UCSD-AML1 (cell line): ENCODE results near the gene SLC1A4.
A peak's percentile ranks its signal among the peaks of the same experiment; 100 is the strongest.
"Not testable (repeated sequence)": the region's sequence is repeated elsewhere in the genome, so short reads cannot be mapped to it uniquely, and the experiment has no call there.

ENCODE experiments used
- DNase-seq: peaks from one replicate; lab custom pipeline; 2025; ENCODE audit not compliant: unreplicated experiment; lab: John Stamatoyannopoulos, UW

The SLC1A4 gene

GRCh38 chr2:64990876-64991275 is 1.7 kb downstream of the SLC1A4 start:
- DNase-seq = no peak

GRCh38 chr2:64992218-64992617 is 3.0 kb downstream of the SLC1A4 start:
- DNase-seq = no peak

GRCh38 chr2:64992990-64993389 is 3.8 kb downstream of the SLC1A4 start:
- no peak for DNase-seq

- DNase-seq = no peak
These were observed 5.8 kb downstream of the SLC1A4 start for GRCh38 chr2:64995041-64995440.

GRCh38 chr2:64996871-64997307 is 7.7 kb downstream of the SLC1A4 start:
- DNase-seq = no peak

GRCh38 chr2:64998658-64999061 is 9.5 kb downstream of the SLC1A4 start:
- no peak for DNase-seq

GRCh38 chr2:64999754-65000153 is 10.6 kb downstream of the SLC1A4 start:
- no peak for DNase-seq

GRCh38 chr2:65000644-65001043 is 11.4 kb downstream of the SLC1A4 start:
- DNase-seq = no peak

- DNase-seq = no peak
These were observed 13.8 kb downstream of the SLC1A4 start for GRCh38 chr2:65003037-65003436.

- not testable (repeated sequence) for DNase-seq
These were observed 15.0 kb downstream of the SLC1A4 start for GRCh38 chr2:65004232-65004631.

GRCh38 chr2:65013776-65014175 is 24.6 kb downstream of the SLC1A4 start:
- DNase-seq = no peak

GRCh38 chr2:65015731-65016130 is 26.5 kb downstream of the SLC1A4 start:
- DNase-seq = no peak

- no peak for DNase-seq
These were observed 27.6 kb downstream of the SLC1A4 start for GRCh38 chr2:65016789-65017188.

- peak; percentile 56 for DNase-seq
These were observed 28.1 kb downstream of the SLC1A4 start for GRCh38 chr2:65017335-65017734.

GRCh38 chr2:65018141-65018582 is 29.0 kb downstream of the SLC1A4 start:
- peak; percentile 60 for DNase-seq

GRCh38 chr2:65019010-65019409 is 29.8 kb downstream of the SLC1A4 start:
- no peak for DNase-seq

GRCh38 chr2:65019675-65020195 is 30.5 kb downstream of the SLC1A4 start:
- DNase-seq = no peak

GRCh38 chr2:65020251-65020650 is 31.1 kb downstream of the SLC1A4 start:
- not testable (repeated sequence) for DNase-seq

- no peak for DNase-seq
These were observed 31.8 kb downstream of the SLC1A4 start for GRCh38 chr2:65020943-65021528.

- DNase-seq = no peak
These were observed 32.5 kb downstream of the SLC1A4 start for GRCh38 chr2:65021709-65022108.

- DNase-seq = no peak
These were observed 33.0 kb downstream of the SLC1A4 start for GRCh38 chr2:65022189-65022588.

GRCh38 chr2:65023742-65024141 is 34.5 kb downstream of the SLC1A4 start:
- no peak for DNase-seq
